Superior temporal gyrus (tissue), 1 donor: ENCODE data around the gene ADAD2.

Source experiments
- DNase-seq: peaks from one replicate; pipeline ENCODE4 v3.0.0-alpha.2; 2016; ENCODE audit errors: extremely low spot score

The ADAD2 gene

DNA sequence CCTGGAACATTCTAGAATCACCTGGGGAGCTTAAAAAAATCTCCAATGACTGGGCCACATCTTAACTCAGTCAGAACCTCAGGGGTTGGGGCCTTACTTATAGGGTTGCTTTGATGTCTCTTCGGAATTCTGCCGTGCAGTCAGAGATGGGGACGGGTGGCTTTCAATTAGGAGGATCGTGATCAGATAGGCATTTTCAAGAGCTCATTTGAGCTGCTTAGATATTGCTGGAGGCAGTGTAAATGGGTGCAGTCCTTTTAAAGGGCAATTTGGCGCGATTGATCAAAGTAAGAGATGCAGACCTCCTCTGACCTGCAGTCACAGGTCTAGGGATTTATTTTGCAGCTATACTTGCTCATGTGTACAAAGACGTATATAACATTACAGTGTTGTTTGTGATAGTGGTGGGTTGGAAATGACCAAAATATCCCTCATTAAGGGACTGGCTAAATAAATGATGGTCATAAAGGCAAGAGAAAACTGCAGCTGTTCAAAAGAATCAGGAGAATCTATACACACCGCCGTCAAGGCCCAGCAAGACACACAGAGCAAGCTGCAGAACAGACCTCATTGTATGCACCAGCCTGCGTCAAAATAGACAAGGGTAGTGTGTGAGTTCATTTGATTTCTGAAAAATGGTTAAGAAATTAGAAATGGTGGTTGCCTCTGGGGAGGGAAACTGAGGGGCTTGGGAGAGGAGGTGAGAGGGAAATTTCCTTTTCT lies 55.2 kb downstream of the ADAD2 start:
- DNase-seq = no peak

DNA sequence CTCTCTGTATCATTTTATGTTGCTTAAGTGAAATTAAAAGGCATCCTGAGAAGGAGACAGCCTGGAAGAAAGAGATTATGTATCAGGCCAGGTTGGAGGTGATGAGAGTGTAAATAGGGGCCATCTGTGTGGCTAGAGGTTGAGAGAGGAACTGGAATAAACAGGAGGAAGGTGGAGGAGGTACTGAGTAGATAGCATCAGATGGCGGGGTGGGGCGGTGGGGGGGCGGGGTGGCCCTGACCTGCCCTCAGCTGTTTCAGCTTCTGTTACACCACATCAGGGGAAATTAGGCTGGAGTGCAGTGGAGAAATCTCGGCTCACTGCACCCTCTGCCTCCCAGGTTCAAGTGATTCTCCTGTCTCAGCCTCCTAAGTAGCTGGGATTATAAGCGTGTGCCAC lies 55.7 kb downstream of the ADAD2 start:
- DNase-seq = no peak
